Gastrocnemius medialis (tissue), 4 donors: ENCODE measurements around the gene BDH1.
"Not testable (repeated sequence)": the region's sequence is repeated elsewhere in the genome, so short reads cannot be mapped to it uniquely, and the experiment has no call there.

Experiments used
- CTCF ChIP-seq, 5 experiments: fragments of 450-650 bp in 3 of 5; fragments of 200-600 bp in 2 of 5; sonication (generic) in 2 of 5; IDR thresholded peaks in 4 of 5; conservative IDR thresholded peaks in 1 of 5; 1 replicate in 4 of 5; 2 replicates in 1 of 5; pipeline ENCODE4 v1.5.1; 2016 to 2019; ENCODE audit warnings: antibody characterized with exemption in 5 of 5, mild to moderate bottlenecking in 3 of 5, moderate library complexity in 3 of 5
- POLR2A ChIP-seq, 2 donors: fragments of 450-650 bp; IDR thresholded peaks; one replicate each; pipeline ENCODE4 v1.6.1; 2017; ENCODE audit warnings: antibody characterized with exemption in 2 of 2, mild to moderate bottlenecking in 2 of 2, moderate library complexity in 2 of 2

GRCh38 chr3:197517922-197518683 lies 37.7 kb downstream of the BDH1 start:
- not testable (repeated sequence) for TF ChIP-seq CTCF (IDR thresholded peaks at IDR 0.05 in 4 of 5, conservative IDR thresholded peaks at IDR 0.05 in 1 of 5); POLR2A (IDR thresholded peaks at IDR 0.05)
